ENCODE measurements around the gene TSPO.

GRCh38 chr22:43142880-43143562 is 8.3 kb upstream of the TSPO start, which contains the start of gene MCAT:
- no peak for TF ChIP-seq EZH2 (IDR thresholded peaks at IDR 0.05)
- TF ChIP-seq POLR2AphosphoS5 (IDR thresholded peaks at IDR 0.05; ENCODE audit: borderline replicate concordance, low read depth, low read length): peak; percentile 84

Data from SK-N-MC (cell line).